A673 (cell line): ENCODE measurements around the gene MLEC. TPM values are rescaled to one million over a fixed set of nuclear protein-coding genes. Genes with fewer than 3 reads are reported as not detected.

Experiments used
- BruUV-seq: library from RNA; stranded (reverse); fragments of 400-500 nt; replicated peaks from 2 replicates; lab custom pipeline; 2021; lab: Mats Ljungman, UMichigan
- CTCF ChIA-PET: fragments of 300-600 bp; sonication (Branson Sonifier 250); formaldehyde crosslinking; loops from one replicate; lab custom pipeline; 2022; ENCODE audit warnings: antibody characterized with exemption; lab: Charles Lee
- POLR2A ChIA-PET: fragments of 300-600 bp; sonication (Branson Sonifier 250); formaldehyde crosslinking; loops from one replicate; lab custom pipeline; 2022; ENCODE audit warnings: antibody characterized with exemption; ENCODE audit not compliant: low non-redundant PET; lab: Charles Lee
- DNase-seq: peaks from one replicate; pipeline ENCODE4 v3.0.0-alpha.2; 2015; ENCODE audit warnings: low spot score
- H3K27ac ChIP-seq: fragments of 200-600 bp; sonication (generic); 2 replicates; pipeline ENCODE4 v1.5.1; 2016; ENCODE audit warnings: mixed run types, low read depth, mild to moderate bottlenecking, mixed read lengths, antibody characterized with exemption, low read length; ENCODE audit not compliant: poor library complexity, severe bottlenecking
- H3K27me3 ChIP-seq: fragments of 200-600 bp; sonication (generic); replicated peaks from 2 replicates; pipeline ENCODE4 v1.6.1; 2017; ENCODE audit warnings: mixed run types, low read depth, mild to moderate bottlenecking, mixed read lengths, antibody characterized with exemption, low read length; ENCODE audit not compliant: insufficient read depth, poor library complexity
- H3K36me3 ChIP-seq: fragments of 200-600 bp; sonication (generic); 2 replicates; pipeline ENCODE4 v1.6.1; 2016; ENCODE audit warnings: mixed run types, mild to moderate bottlenecking, mixed read lengths, antibody characterized with exemption, low read length; ENCODE audit not compliant: insufficient read depth, poor library complexity, severe bottlenecking
- H3K4me1 ChIP-seq: fragments of 200-600 bp; sonication (generic); 2 replicates; pipeline ENCODE4 v1.6.1; 2017; ENCODE audit warnings: mixed run types, mild to moderate bottlenecking, mixed read lengths, antibody characterized with exemption, low read length; ENCODE audit not compliant: insufficient read depth, poor library complexity, severe bottlenecking
- H3K4me3 ChIP-seq: fragments of 200-600 bp; sonication (generic); 2 replicates; pipeline ENCODE4 v1.5.1; 2016; ENCODE audit warnings: low read depth, mixed run types, mild to moderate bottlenecking, mixed read lengths, low read length; ENCODE audit not compliant: poor library complexity, severe bottlenecking
- H3K9me3 ChIP-seq: fragments of 200-600 bp; sonication (generic); 2 replicates; pipeline ENCODE4 v1.6.1; 2016; ENCODE audit warnings: mixed run types, low read depth, mild to moderate bottlenecking, mixed read lengths, antibody characterized with exemption, low read length; ENCODE audit not compliant: poor library complexity, severe bottlenecking
- CTCF ChIP-seq: fragments of 300-800, 200-600 bp; sonication (generic); conservative IDR thresholded peaks from 2 replicates; pipeline ENCODE4 v1.5.1; 2017; ENCODE audit warnings: low read depth, mild to moderate bottlenecking, antibody characterized with exemption, low read length, moderate library complexity, mixed read lengths
- EZH2 ChIP-seq: fragments of 200-600 bp; sonication (generic); IDR thresholded peaks from 2 replicates; pipeline ENCODE4 v1.6.1; 2017; ENCODE audit warnings: borderline replicate concordance, low read depth, mild to moderate bottlenecking, mixed read lengths, antibody characterized with exemption, low read length; ENCODE audit not compliant: poor library complexity, severe bottlenecking
- intact Hi-C: fragments of 100-400 bp; cut with micrococcal nuclease; formaldehyde crosslinking; loops from one replicate; pipeline ENCODE4 v1.10.0; 2022; ENCODE audit not compliant: unreplicated experiment
- total RNA-seq: library from RNA; stranded (reverse); gene quantifications from 2 replicates; pipeline ENCODE4 v1.2.3, GENCODE V29; 2021

The MLEC gene
- total RNA-seq, 1 experiment from 2014 or later: 176 TPM

DNA sequence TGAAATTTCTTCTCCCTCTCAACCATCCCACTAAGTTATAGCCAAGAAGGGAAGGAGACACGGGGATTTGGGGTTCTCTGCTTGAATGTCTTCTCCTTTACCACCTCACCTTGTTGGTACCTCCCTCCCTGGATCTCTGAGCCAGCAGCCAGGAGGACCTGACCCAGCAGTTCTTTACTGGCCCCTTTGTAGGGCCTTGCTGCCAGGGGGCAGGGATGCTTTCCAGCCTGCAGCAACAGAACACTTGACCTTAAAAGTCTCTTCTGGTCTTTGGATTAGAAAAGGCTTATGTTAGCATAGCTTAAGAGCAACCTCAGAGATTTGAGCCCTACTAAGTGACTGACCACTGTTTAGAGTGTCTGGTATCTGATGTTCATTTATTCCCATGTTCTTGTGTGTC is 10.4 kb downstream of the MLEC start:
- ChIA-PET POLR2A (no interaction called here), CTCF (no interaction called here)
- BruUV-seq: no TSS peak
- Histone ChIP-seq H3K27me3 (no peaks in the 10 kb centered on the region), H3K4me3 (no peak overlapping the region), H3K27ac (no peak overlapping the region), H3K4me1 (no peaks in the 10 kb centered on the region), H3K9me3 (no peaks in the 10 kb centered on the region), H3K36me3 (peaks cover 81% of the 10 kb centered on the region)
- no peak for TF ChIP-seq EZH2
- no peak for TF ChIP-seq CTCF
- DNase-seq: no peak
- intact Hi-C loops: no loop called here

GRCh38 chr12:120698665-120699064 is 11.7 kb downstream of the MLEC start:
- peaks cover 86% of the 10 kb centered on the region for H3K36me3 ChIP-seq
- ChIA-PET CTCF (no interaction called here), POLR2A (no interaction called here)
- no peak for DNase-seq
- no peak overlapping the region for H3K4me3 ChIP-seq
- H3K27me3 ChIP-seq: no peaks in the 10 kb centered on the region
- intact Hi-C loops: no loop called here
- TF ChIP-seq EZH2: no peak
- TF ChIP-seq CTCF: no peak
- no peaks in the 10 kb centered on the region for H3K4me1 ChIP-seq
- H3K27ac ChIP-seq: no peak overlapping the region
- no peaks in the 10 kb centered on the region for H3K9me3 ChIP-seq
- no TSS peak for BruUV-seq

- Histone ChIP-seq H3K9me3 (no peaks in the 10 kb centered on the region), H3K27ac (no peak overlapping the region), H3K4me1 (no peaks in the 10 kb centered on the region), H3K27me3 (no peaks in the 10 kb centered on the region), H3K36me3 (peaks cover 77% of the 10 kb centered on the region), H3K4me3 (no peak overlapping the region)
- TF ChIP-seq CTCF (no peak), EZH2 (no peak)
- POLR2A ChIA-PET: no interaction called here
- DNase-seq: no peak
- BruUV-seq: no TSS peak
- CTCF ChIA-PET: no interaction called here
- intact Hi-C loops: no loop called here
Observed at GRCh38 chr12:120699553-120699952, 12.6 kb downstream of the MLEC start.
